Calu3 (cell line): ENCODE results near the gene PCDHGB4. TPM values are rescaled to one million over a fixed set of nuclear protein-coding genes. Genes with fewer than 3 reads are reported as not detected.

Experiments
- BruUV-seq: library from RNA; stranded (reverse); fragments of 400-500 nt; replicated peaks from 2 replicates; lab custom pipeline; 2021; lab: Mats Ljungman, UMichigan
- CTCF ChIA-PET: fragments of 300-600 bp; sonication (Branson Sonifier 250); formaldehyde crosslinking; loops from one replicate; lab custom pipeline; 2022; ENCODE audit warnings: antibody characterized with exemption; lab: Charles Lee
- DNase-seq: peaks from one replicate; pipeline ENCODE4 v3.0.0; 2022
- H3K27ac Mint-ChIP-seq: one replicate; pipeline ENCODE4 v1.8.0; 2022; ENCODE audit warnings: mixed read lengths; ENCODE audit not compliant: unreplicated experiment
- H3K27me3 Mint-ChIP-seq: one replicate; pipeline ENCODE4 v1.8.0; 2022; ENCODE audit warnings: mixed read lengths; ENCODE audit not compliant: unreplicated experiment
- H3K36me3 Mint-ChIP-seq: one replicate; pipeline ENCODE4 v1.8.0; 2022; ENCODE audit warnings: mild to moderate bottlenecking, moderate library complexity, mixed read lengths; ENCODE audit not compliant: insufficient read depth, unreplicated experiment
- H3K4me1 Mint-ChIP-seq: one replicate; pipeline ENCODE4 v1.8.0; 2022; ENCODE audit warnings: mild to moderate bottlenecking, low read depth, mixed read lengths; ENCODE audit not compliant: unreplicated experiment
- H3K4me3 Mint-ChIP-seq: one replicate; pipeline ENCODE4 v1.8.0; 2022; ENCODE audit warnings: mild to moderate bottlenecking, low read depth, moderate library complexity, mixed read lengths; ENCODE audit not compliant: unreplicated experiment
- H3K9me3 Mint-ChIP-seq: one replicate; pipeline ENCODE4 v1.8.0; 2022; ENCODE audit warnings: low read depth, mixed read lengths; ENCODE audit not compliant: unreplicated experiment
- CTCF ChIP-seq: fragments of 200-600 bp; IDR thresholded peaks from one replicate; pipeline ENCODE4 v1.8.0; 2022; ENCODE audit warnings: antibody characterized with exemption; ENCODE audit not compliant: unreplicated experiment
- intact Hi-C: fragments of 100-400 bp; cut with micrococcal nuclease; formaldehyde crosslinking; loops from one replicate; pipeline ENCODE4 v1.10.0; 2022; ENCODE audit not compliant: unreplicated experiment
- total RNA-seq: library from RNA; stranded (reverse); gene quantifications from 2 replicates; pipeline ENCODE4 v1.2.3, GENCODE V29; 2022

Gene PCDHGB4
- total RNA-seq, 1 experiment from 2014 or later, result 8.2 TPM

GRCh38 chr5:141356133-141356532, 31.4 kb upstream of the PCDHGB4 start:
- Mint-ChIP-seq H3K9me3 (peaks cover 19% of the 10 kb centered on the region), H3K36me3 (no peaks in the 10 kb centered on the region), H3K27ac (no peak overlapping the region), H3K4me1 (no peaks in the 10 kb centered on the region), H3K4me3 (no peak overlapping the region), H3K27me3 (no peaks in the 10 kb centered on the region)
- CTCF ChIA-PET, result no interaction called here
- no peak for TF ChIP-seq CTCF
- no peak for DNase-seq
- no TSS peak for BruUV-seq
- intact Hi-C loops, result no loop called here

- Mint-ChIP-seq H3K27me3 (no peaks in the 10 kb centered on the region), H3K4me1 (no peaks in the 10 kb centered on the region), H3K27ac (no peak overlapping the region), H3K4me3 (no peak overlapping the region), H3K36me3 (peaks cover 3% of the 10 kb centered on the region), H3K9me3 (peaks cover 19% of the 10 kb centered on the region)
- intact Hi-C loops, result no loop called here
- TF ChIP-seq CTCF, result no peak
- no TSS peak for BruUV-seq
- CTCF ChIA-PET, result no interaction called here
- no peak for DNase-seq
Measured at GRCh38 chr5:141356950-141357349, 30.5 kb upstream of the PCDHGB4 start.

- peaks cover 23% of the 10 kb centered on the region for H3K9me3 Mint-ChIP-seq
- intact Hi-C loops, result no loop called here
- H3K27ac Mint-ChIP-seq, result no peak within 1 kb of the TSS
- no peaks in the 10 kb centered on the region for H3K4me1 Mint-ChIP-seq
- no peak for TF ChIP-seq CTCF
- DNase-seq, result no peak
- no TSS peak for BruUV-seq
- CTCF ChIA-PET, result no interaction called here
- peaks cover 3% of the 10 kb centered on the region for H3K36me3 Mint-ChIP-seq
- H3K27me3 Mint-ChIP-seq, result no peaks in the 10 kb centered on the region
- no peak within 1 kb of the TSS for H3K4me3 Mint-ChIP-seq
Measured at GRCh38 chr5:141359790-141360426, 27.6 kb upstream of the PCDHGB4 start, which contains the start of gene PCDHGB2. TSS of gene PCDHGB2 (plus strand) at chr5:141359994. CDS start at chr5:141360136, 142 bp downstream.

- CTCF ChIA-PET, result no interaction called here
- TF ChIP-seq CTCF, result no peak
- H3K9me3 Mint-ChIP-seq, result peaks cover 25% of the 10 kb centered on the region
- H3K27ac Mint-ChIP-seq, result no peak overlapping the region
- H3K36me3 Mint-ChIP-seq, result peaks cover 3% of the 10 kb centered on the region
- no peak for DNase-seq
- H3K4me1 Mint-ChIP-seq, result no peaks in the 10 kb centered on the region
- no peaks in the 10 kb centered on the region for H3K27me3 Mint-ChIP-seq
- H3K4me3 Mint-ChIP-seq, result no peak overlapping the region
- intact Hi-C loops, result no loop called here
- BruUV-seq, result no TSS peak
Measured at GRCh38 chr5:141360685-141361084, 26.8 kb upstream of the PCDHGB4 start.
